GM18505 (cell line): ENCODE results near the gene XRCC5.

Source experiments
- ATAC-seq: cut with Tn5 transposase; IDR thresholded peaks from one replicate; pipeline ENCODE4 v1.9.1; 2021; ENCODE audit not compliant: unreplicated experiment
- POLR2A ChIP-seq: IDR thresholded peaks from 4 replicates; pipeline ENCODE4 v1.6.1; 2011; ENCODE audit warnings: borderline replicate concordance; ENCODE audit not compliant: insufficient read depth, insufficient read length; ENCODE audit errors: extremely low read depth

XRCC5 gene

DNA sequence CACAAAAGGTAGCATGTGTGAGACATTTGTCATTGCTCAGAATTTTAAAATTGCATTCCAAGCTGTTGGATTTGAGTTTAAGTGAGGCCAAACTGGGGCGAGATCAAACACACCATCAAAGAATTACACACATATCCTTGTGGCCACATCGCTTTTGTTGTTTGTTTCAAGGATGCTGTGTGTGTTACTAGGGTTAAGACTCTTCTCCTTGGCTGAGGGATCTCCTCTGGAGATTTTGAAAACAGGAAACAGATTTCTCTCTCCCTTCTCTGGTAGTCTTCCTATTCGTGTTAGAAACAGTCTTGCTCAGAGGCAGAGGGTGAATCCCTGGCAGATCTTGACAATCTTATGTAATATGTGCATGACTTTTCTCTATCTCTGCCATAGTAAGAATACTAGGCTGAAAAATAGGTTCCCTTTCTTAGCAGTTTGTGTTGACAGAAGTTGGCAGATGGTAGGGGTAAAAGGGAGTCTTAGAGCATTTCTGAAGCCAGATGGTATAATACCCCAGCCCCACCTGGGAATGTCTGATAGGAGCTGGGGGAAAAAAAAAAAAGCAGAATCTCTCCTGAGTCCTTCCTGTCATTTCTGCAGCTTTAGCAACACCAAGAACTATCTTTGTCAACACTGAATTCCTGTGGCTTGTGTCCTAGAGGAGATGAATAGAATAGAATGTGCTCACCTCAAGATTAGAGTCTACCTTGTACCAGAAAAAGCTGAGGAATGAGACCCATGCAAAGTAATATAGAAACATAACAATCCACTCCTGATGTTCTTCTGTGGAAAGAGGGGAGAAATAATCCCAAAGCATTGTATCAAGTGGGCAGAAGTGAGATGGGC lies 101.8 kb downstream of the XRCC5 start:
- no peak for ATAC-seq
- no peak for TF ChIP-seq POLR2A

- no peak for ATAC-seq
Observed at GRCh38 chr2:216211614-216212145, 102.5 kb downstream of the XRCC5 start.

DNA sequence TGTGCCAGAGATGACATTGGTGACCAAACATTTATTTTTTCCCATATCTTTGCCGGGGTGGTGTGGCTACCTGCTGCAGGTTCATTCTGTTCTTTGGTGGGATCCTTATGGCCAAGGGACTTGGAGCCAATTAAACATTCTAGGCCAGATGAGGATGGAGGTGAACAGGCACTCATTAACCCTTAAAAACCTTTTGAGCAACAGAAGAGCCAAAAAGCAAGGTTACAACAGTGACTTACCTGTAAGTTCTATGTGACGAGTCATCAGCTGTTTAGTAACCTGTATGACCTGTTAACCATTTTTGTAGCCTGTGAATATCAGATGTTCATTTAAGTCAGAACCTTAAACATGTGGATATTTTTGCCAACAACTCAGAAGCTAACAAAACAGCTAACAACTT lies 105.6 kb downstream of the XRCC5 start:
- no peak for ATAC-seq

More at GRCh38 chr2:216211614-216212145, 102.5 kb downstream of the XRCC5 start:
- no peak for TF ChIP-seq POLR2A

DNA sequence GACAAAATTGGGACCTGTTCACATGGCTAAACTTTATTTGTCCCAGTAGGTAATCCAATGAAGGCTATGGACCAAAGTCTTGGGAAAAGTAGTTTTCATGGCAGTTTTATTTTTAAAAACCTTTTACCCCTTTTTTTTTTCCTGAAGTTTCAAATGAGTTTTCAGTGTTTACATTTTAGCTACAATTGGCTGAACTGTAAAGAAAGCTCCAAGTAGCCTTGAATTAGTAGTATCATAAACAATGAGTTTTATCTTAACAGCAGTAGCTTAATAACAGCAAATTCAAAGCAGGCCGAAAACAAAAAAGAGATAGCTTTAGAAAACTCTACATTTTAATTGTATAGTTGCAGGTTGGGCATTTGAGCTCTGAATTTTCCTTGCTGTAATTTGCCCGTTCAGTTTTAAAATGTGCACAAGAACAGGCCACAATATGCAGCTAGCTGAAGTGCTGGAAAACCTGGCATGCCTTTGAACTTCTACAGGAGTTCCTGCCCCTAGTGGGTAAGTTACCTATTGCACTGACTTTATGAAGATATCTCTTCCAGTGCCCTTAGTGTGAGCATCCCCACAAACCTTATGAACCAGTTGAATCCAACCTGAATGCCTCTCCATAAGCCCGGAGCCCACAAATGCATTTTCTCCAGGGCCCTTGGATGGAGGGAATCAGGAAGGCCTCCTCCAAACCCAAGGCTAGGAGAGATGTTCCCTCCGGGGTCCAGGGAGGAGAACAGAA lies 106.7 kb downstream of the XRCC5 start:
- no peak for TF ChIP-seq POLR2A
- no peak for ATAC-seq

More for the DNA sequence above, 105.6 kb downstream of the XRCC5 start:
- no peak for TF ChIP-seq POLR2A

DNA sequence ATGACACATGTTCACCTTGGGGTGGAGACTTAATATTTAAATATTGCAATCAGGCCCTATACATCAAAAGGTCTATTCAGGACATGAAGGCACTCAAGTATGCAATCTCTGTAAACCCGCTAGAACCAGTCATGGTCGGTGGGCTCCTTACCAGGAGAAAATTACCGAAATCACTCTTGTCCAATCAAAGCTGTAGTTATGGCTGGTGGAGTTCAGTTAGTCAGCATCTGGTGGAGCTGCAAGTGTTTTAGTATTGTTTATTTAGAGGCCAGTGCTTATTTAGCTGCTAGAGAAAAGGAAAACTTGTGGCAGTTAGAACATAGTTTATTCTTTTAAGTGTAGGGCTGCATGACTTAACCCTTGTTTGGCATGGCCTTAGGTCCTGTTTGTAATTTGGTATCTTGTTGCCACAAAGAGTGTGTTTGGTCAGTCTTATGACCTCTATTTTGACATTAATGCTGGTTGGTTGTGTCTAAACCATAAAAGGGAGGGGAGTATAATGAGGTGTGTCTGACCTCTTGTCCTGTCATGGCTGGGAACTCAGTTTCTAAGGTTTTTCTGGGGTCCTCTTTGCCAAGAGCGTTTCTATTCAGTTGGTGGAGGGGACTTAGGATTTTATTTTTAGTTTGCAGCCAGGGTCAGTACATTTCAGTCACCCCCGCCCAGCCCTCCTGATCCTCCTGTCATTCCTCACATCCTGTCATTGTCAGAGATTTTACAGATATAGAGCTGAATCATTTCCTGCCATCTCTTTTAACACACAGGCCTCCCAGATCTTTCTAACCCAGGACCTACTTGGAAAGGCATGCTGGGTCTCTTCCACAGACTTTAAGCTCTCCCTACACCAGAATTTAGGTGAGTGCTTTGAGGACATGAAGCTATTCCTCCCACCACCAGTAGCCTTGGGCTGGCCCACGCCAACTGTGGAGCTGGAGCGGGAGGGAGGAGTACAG lies 108.1 kb downstream of the XRCC5 start:
- no peak for ATAC-seq
- no peak for TF ChIP-seq POLR2A

GRCh38 chr2:216217904-216218260 lies 108.7 kb downstream of the XRCC5 start:
- no peak for TF ChIP-seq POLR2A
- ATAC-seq: no peak

- ATAC-seq: no peak
- TF ChIP-seq POLR2A: no peak
Observed at GRCh38 chr2:216219861-216220260, 110.7 kb downstream of the XRCC5 start.

DNA sequence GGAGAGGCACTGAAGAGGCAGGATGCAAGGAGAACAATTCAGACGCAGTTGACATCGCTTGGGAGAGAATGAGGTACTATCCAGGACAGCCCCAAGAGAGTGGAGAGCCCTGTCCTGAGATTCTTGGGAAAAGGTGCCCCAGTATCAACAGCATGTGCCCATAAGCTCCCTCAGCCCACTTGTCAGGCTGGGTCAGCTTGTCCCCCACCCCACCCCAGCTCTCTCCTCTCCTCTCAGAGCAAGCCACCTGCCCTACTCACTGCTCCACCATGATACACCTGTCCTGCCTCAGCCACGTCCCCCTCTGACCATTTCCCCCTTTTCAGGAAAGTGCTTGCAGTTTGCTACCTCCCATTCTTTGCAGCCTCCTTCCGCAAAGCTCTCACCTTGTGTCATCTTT lies 111.8 kb downstream of the XRCC5 start:
- ATAC-seq: no peak
- no peak for TF ChIP-seq POLR2A

DNA sequence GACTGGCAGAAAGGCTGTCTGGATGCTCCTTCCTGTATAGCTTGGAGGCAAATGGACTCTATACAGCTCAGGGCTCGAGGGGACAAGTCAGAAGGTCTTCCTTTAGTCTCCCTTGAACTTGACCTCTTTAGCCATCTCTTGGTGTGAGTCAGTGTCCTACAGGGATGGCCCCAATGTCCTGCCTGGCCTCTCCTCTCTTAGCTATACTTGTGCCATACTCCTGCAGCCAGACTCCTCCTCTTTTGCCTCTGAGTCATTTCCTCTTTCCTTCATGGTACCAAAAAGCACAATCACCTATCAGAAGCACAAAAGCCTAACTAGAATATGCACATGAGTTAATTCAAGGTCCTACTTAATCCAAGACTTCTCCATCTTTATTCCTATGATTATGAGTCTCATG lies 112.7 kb downstream of the XRCC5 start:
- ATAC-seq: no peak
- TF ChIP-seq POLR2A: no peak

GRCh38 chr2:216222650-216223352 lies 113.7 kb downstream of the XRCC5 start:
- peak; percentile 20 for TF ChIP-seq POLR2A
- peak; percentile 60 for ATAC-seq

- ATAC-seq: no peak
- TF ChIP-seq POLR2A: no peak
Observed at GRCh38 chr2:216224388-216224787, 115.2 kb downstream of the XRCC5 start.

GRCh38 chr2:216229277-216229914 lies 120.2 kb downstream of the XRCC5 start:
- no peak for TF ChIP-seq POLR2A
- no peak for ATAC-seq
